Lower lobe of right lung (tissue), 2 donors: ENCODE results near the gene TCF4. TPM values are rescaled to one million over a fixed set of nuclear protein-coding genes. Genes with fewer than 3 reads are reported as not detected.

Experiments used
- ATAC-seq, 2 donors: fragments of 200-7000 bp; cut with Tn5 transposase; one replicate each; pipeline ENCODE4 v1.9.1; 2020 to 2022; ENCODE audit warnings: mild to moderate bottlenecking in 2 of 2, moderate library complexity in 2 of 2
- DNase-seq: peaks from one replicate; pipeline ENCODE4 v3.0.0-alpha.2; 2020
- H3K27ac ChIP-seq: fragments of 200-600 bp; one replicate; pipeline ENCODE4 v1.8.0; 2022
- H3K27me3 ChIP-seq: fragments of 200-600 bp; one replicate; pipeline ENCODE4 v1.8.0; 2022; ENCODE audit warnings: low read depth
- H3K36me3 ChIP-seq: fragments of 200-600 bp; one replicate; pipeline ENCODE4 v1.8.0; 2022; ENCODE audit warnings: mild to moderate bottlenecking
- H3K4me1 ChIP-seq: fragments of 200-600 bp; one replicate; pipeline ENCODE4 v1.8.0; 2022
- H3K4me3 ChIP-seq: fragments of 200-600 bp; one replicate; pipeline ENCODE4 v1.8.0; 2022; ENCODE audit warnings: mild to moderate bottlenecking
- H3K9me3 ChIP-seq: fragments of 200-600 bp; one replicate; pipeline ENCODE4 v1.8.0; 2022
- intact Hi-C: fragments of 100-400 bp; cut with DNase I; formaldehyde crosslinking; loops from one replicate; pipeline ENCODE4 v1.11.0; 2022
- total RNA-seq: library from RNA; stranded (reverse); fragmentation: NEBNext Ultra II Directional; extraction: Animal tissue kit (Norgen Biotek cat#: 25700); gene quantifications from one replicate; pipeline ENCODE4 v1.2.1, GENCODE V29; 2021
- TF ChIP-seq, protein P1 (sequence below): fragments of 200-600 bp; IDR thresholded peaks from one replicate; pipeline ENCODE4 v1.8.0; 2022; ENCODE audit warnings: antibody characterized with exemption, mild to moderate bottlenecking
- donor health status: DM: no; HTN: yes; CAD: no; lungs with severe emphysema.

The TCF4 gene
- total RNA-seq, 1 donor from 2014 or later: 112 TPM

DNA sequence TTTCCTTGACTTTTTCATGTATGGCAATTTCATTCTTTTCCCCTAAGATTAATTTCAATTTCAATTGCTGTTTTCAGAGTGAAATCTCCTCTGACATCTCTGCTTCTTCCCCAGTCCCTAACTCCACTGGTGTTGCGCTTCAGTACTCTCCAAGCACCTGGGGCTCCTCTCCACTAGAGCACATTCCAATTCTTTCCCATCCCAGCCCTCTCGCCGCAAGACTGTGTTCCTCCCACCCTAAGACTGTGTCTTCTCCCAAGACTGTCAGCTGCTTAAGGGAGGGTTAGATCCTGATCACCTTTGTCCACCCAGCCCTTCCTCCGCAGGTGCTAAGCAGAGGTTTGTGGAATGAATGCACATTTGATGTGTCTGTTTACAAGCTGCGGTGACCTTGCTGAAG, 373.0 kb downstream of the TCF4 start:
- H3K27ac ChIP-seq: no peak overlapping the region
- intact Hi-C loops: no loop called here
- H3K4me3 ChIP-seq: no peak overlapping the region
- no peaks in the 10 kb centered on the region for H3K4me1 ChIP-seq
- TF ChIP-seq, protein P1, sequence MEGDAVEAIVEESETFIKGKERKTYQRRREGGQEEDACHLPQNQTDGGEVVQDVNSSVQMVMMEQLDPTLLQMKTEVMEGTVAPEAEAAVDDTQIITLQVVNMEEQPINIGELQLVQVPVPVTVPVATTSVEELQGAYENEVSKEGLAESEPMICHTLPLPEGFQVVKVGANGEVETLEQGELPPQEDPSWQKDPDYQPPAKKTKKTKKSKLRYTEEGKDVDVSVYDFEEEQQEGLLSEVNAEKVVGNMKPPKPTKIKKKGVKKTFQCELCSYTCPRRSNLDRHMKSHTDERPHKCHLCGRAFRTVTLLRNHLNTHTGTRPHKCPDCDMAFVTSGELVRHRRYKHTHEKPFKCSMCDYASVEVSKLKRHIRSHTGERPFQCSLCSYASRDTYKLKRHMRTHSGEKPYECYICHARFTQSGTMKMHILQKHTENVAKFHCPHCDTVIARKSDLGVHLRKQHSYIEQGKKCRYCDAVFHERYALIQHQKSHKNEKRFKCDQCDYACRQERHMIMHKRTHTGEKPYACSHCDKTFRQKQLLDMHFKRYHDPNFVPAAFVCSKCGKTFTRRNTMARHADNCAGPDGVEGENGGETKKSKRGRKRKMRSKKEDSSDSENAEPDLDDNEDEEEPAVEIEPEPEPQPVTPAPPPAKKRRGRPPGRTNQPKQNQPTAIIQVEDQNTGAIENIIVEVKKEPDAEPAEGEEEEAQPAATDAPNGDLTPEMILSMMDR: no peak
- H3K9me3 ChIP-seq: no peaks in the 10 kb centered on the region
- ATAC-seq: no peak
- no peaks in the 10 kb centered on the region for H3K36me3 ChIP-seq
- no peaks in the 10 kb centered on the region for H3K27me3 ChIP-seq
- no peak for DNase-seq

- H3K4me3 ChIP-seq: no peak overlapping the region
- H3K27ac ChIP-seq: no peak overlapping the region
- H3K9me3 ChIP-seq: no peaks in the 10 kb centered on the region
- H3K4me1 ChIP-seq: no peaks in the 10 kb centered on the region
- intact Hi-C loops: no loop called here
- no peak for DNase-seq
- no peaks in the 10 kb centered on the region for H3K27me3 ChIP-seq
- no peaks in the 10 kb centered on the region for H3K36me3 ChIP-seq
- TF ChIP-seq, protein P1: no peak
- ATAC-seq: no peak
Measured at GRCh38 chr18:55214534-55214933, 373.5 kb downstream of the TCF4 start.

- ATAC-seq (no peak), DNase-seq (no peak)
- H3K27me3 ChIP-seq: no peaks in the 10 kb centered on the region
- H3K36me3 ChIP-seq: no peaks in the 10 kb centered on the region
- intact Hi-C loops: no loop called here
- no peak overlapping the region for H3K4me3 ChIP-seq
- H3K4me1 ChIP-seq: no peaks in the 10 kb centered on the region
- TF ChIP-seq, protein P1: no peak
- H3K27ac ChIP-seq: no peak overlapping the region
- no peaks in the 10 kb centered on the region for H3K9me3 ChIP-seq
Measured at GRCh38 chr18:55213586-55213985, 374.4 kb downstream of the TCF4 start.

GRCh38 chr18:55206927-55207326, 381.1 kb downstream of the TCF4 start:
- Histone ChIP-seq H3K4me1 (no peaks in the 10 kb centered on the region), H3K36me3 (no peaks in the 10 kb centered on the region), H3K27me3 (no peaks in the 10 kb centered on the region), H3K27ac (no peak overlapping the region), H3K9me3 (peaks cover 4% of the 10 kb centered on the region), H3K4me3 (no peak overlapping the region)
- ATAC-seq: no peak
- intact Hi-C loops: no loop called here
- no peak for DNase-seq
- TF ChIP-seq, protein P1: no peak

GRCh38 chr18:55202232-55202917, 385.6 kb downstream of the TCF4 start:
- intact Hi-C loops: no loop called here
- DNase-seq (no peak), ATAC-seq (no peak)
- no peak overlapping the region for H3K27ac ChIP-seq
- H3K27me3 ChIP-seq: no peaks in the 10 kb centered on the region
- H3K9me3 ChIP-seq: peaks cover 5% of the 10 kb centered on the region
- H3K4me3 ChIP-seq: no peak overlapping the region
- H3K36me3 ChIP-seq: no peaks in the 10 kb centered on the region
- TF ChIP-seq, protein P1: no peak
- no peaks in the 10 kb centered on the region for H3K4me1 ChIP-seq
